Heart left ventricle (tissue), 16 donors: ENCODE data around the gene TCF7. TPM values are rescaled to one million over a fixed set of nuclear protein-coding genes. Genes with fewer than 3 reads are reported as not detected.

Experiments used
- ATAC-seq, 4 donors: fragments of 200-7000 bp; cut with Tn5 transposase; one replicate each; pipeline ENCODE4 v1.9.1; 2020 to 2022; ENCODE audit warnings: moderate library complexity in 4 of 4, mild to moderate bottlenecking in 3 of 4, moderate number of reproducible peaks in 1 of 4
- DNase-seq, 5 donors: peaks; one replicate each; pipeline ENCODE4 v3.0.0-alpha.2; 2020
- H3K27ac ChIP-seq, 12 donors: fragments of 200-600 bp; sonication (generic) in 4 of 12; one replicate each; pipeline versions ENCODE4 v1.5.0 to v1.8.0; 2016 to 2022; ENCODE audit warnings: mild to moderate bottlenecking in 2 of 12
- H3K27me3 ChIP-seq, 9 donors: fragments of 200-600 bp; sonication (generic) in 2 of 9; one replicate each; pipeline versions ENCODE4 v1.5.1 to v1.8.0; 2016 to 2022; ENCODE audit warnings: mild to moderate bottlenecking in 3 of 9
- H3K36me3 ChIP-seq, 9 donors: fragments of 200-600 bp; sonication (generic) in 2 of 9; one replicate each; pipeline versions ENCODE4 v1.5.0 to v1.8.0; 2018 to 2022; ENCODE audit warnings: mild to moderate bottlenecking in 2 of 9
- H3K4me1 ChIP-seq, 12 donors: fragments of 200-600 bp; sonication (generic) in 4 of 12; one replicate each; pipeline versions ENCODE4 v1.5.0 to v1.8.0; 2016 to 2022; ENCODE audit warnings: mild to moderate bottlenecking in 3 of 12
- H3K4me3 ChIP-seq, 12 donors: fragments of 200-600 bp; sonication (generic) in 4 of 12; one replicate each; pipeline versions ENCODE4 v1.5.0 to v1.8.0; 2017 to 2022; ENCODE audit warnings: mild to moderate bottlenecking in 9 of 12, moderate library complexity in 4 of 12
- H3K9me3 ChIP-seq, 12 donors: fragments of 200-600 bp; sonication (generic) in 4 of 12; one replicate each; pipeline versions ENCODE4 v1.5.0 to v1.8.0; 2016 to 2022; ENCODE audit warnings: mild to moderate bottlenecking in 1 of 12
- POLR2A ChIP-seq, 2 donors: fragments of 450-650 bp; IDR thresholded peaks; one replicate each; pipeline ENCODE4 v1.6.1; 2017; ENCODE audit warnings: antibody characterized with exemption in 2 of 2, mild to moderate bottlenecking in 2 of 2, moderate library complexity in 2 of 2
- WGBS, 4 donors: extraction: QIAGEN DNeasy Blood & Tissue Kit in 2 of 4; methylation state at CpG; one replicate each; pipeline versions ENCODE4 v1.1.5 to v1.1.7; 2013 to 2018; 5-methylcytosine and 5-hydroxymethylcytosine counted together
- intact Hi-C, 10 donors: fragments of 100-400 bp; cut with DNase I; formaldehyde crosslinking; loops; one replicate each; pipeline versions ENCODE4 v1.11.1 to v1.14.2; 2022
- polyA plus RNA-seq, 2 donors: library from polyadenylated mRNA; stranded (reverse); fragments of 200-250 nt; gene quantifications; one replicate each; pipeline ENCODE4 v1.2.3, GENCODE V29; 2013
- total RNA-seq, 9 donors: library from RNA; depleted of rRNA in 2 of 9; stranded (reverse); fragments of >200 nt in 2 of 9; fragmentation: NEBNext Ultra II Directional in 3 of 9; extraction: Animal tissue kit (Norgen Biotek cat#: 25700) in 3 of 9; gene quantifications; one replicate each; pipeline versions ENCODE4 v1.1.0 to v1.2.4, GENCODE V29; 2016 to 2023
- TF ChIP-seq, protein P1 (sequence below), 12 donors: fragments of 200-600 bp; sonication (generic) in 4 of 12; IDR thresholded peaks; one replicate each; pipeline versions ENCODE4 v1.5.0 to v1.8.0; 2018 to 2022; ENCODE audit warnings: antibody characterized with exemption in 12 of 12, mild to moderate bottlenecking in 5 of 12
- donor health status: ischemic (EF 13 %, LVEDD 7.1; RV severe dilation, severe dysfunction).
- donor health status: healthy with polysubstance abuse.
- donor health status: DM: no; HTN: yes; CAD: no.
- donor health status: DM: no; HTN: no; CAD: no.
- donor health status: ischemic (EF 25% LVEDD 6.9; RV normal size, moderate dysfunction).
- donor health status: ischemic (EF 25% LVEDD 5.7; RV mildly dilated, moderate dysfunction).
- donor health status: healthy.
- donor health status: DM: yes; HTN: yes; CAD: no.
- donor health status: ischemic (EF 35%, LVEDD 5.7; RV mildly dilated, moderate dysfunction).
- donor health status: nonischemic (EF 11% LVEDD 7.7; RV severe dilation, severe dysfunction).
- donor health status: DM: yes; HTN: yes; CAD: no.
- donor health status: PGD.
- donor health status: ischemic (EF 29% LVEDD 5.4; RV normal size, mild dysfunction).
- donor health status: nonischemic (EF 23%, LVEDD 6.1; RV moderate dilation, normal function).

TCF7 gene
- total and polyA plus RNA-seq, 11 donors = 0.79 to 5.2 (median 1.9) TPM

GRCh38 chr5:134176511-134177368, 62.3 kb downstream of the TCF7 start, which contains the start of gene SKP1:
SKP1 (minus strand) TSS chr5:134176950; CDS start chr5:134174022, 2,928 bp downstream.
- TF ChIP-seq, protein P1, sequence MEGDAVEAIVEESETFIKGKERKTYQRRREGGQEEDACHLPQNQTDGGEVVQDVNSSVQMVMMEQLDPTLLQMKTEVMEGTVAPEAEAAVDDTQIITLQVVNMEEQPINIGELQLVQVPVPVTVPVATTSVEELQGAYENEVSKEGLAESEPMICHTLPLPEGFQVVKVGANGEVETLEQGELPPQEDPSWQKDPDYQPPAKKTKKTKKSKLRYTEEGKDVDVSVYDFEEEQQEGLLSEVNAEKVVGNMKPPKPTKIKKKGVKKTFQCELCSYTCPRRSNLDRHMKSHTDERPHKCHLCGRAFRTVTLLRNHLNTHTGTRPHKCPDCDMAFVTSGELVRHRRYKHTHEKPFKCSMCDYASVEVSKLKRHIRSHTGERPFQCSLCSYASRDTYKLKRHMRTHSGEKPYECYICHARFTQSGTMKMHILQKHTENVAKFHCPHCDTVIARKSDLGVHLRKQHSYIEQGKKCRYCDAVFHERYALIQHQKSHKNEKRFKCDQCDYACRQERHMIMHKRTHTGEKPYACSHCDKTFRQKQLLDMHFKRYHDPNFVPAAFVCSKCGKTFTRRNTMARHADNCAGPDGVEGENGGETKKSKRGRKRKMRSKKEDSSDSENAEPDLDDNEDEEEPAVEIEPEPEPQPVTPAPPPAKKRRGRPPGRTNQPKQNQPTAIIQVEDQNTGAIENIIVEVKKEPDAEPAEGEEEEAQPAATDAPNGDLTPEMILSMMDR (IDR thresholded peaks at IDR 0.05) = peak in 1 of 12 donors; percentile 14
- TF ChIP-seq POLR2A (IDR thresholded peaks at IDR 0.05) = peak; percentile 51 to 95
- DNase-seq (peak; percentile 82 to 92 (median 87)), ATAC-seq (peak; percentile 51 to 92 (median 88))
- Histone ChIP-seq H3K4me3 (peak within 1 kb of the TSS; percentile 70 to 99 (median 96)), H3K9me3 (no peaks in the 10 kb centered on the region), H3K36me3 (peaks cover 0 to 21% (median 19%) of the 10 kb centered on the region in 9 donors), H3K27me3 (no peaks in the 10 kb centered on the region), H3K4me1 (peaks cover 3 to 46% (median 22%) of the 10 kb centered on the region in 12 donors), H3K27ac (peak within 1 kb of the TSS; percentile 95 to 100 (median 100))
- intact Hi-C loops = loop anchor here in 6 of 10 donors (2.0 to 5.0 kb wide), 4 partner anchors 50 to 351 kb away; partner anchors contain the start of genes PPP2CA (in 5 of the 6), JADE2 (in 1 of the 6) and UBE2B (in 1 of the 6)
- 0 to 1% (median 0%) methylated on average over 54 to 92 of the region's 92 CpGs for whole genome bisulfite sequencing, 4 donors

DNA sequence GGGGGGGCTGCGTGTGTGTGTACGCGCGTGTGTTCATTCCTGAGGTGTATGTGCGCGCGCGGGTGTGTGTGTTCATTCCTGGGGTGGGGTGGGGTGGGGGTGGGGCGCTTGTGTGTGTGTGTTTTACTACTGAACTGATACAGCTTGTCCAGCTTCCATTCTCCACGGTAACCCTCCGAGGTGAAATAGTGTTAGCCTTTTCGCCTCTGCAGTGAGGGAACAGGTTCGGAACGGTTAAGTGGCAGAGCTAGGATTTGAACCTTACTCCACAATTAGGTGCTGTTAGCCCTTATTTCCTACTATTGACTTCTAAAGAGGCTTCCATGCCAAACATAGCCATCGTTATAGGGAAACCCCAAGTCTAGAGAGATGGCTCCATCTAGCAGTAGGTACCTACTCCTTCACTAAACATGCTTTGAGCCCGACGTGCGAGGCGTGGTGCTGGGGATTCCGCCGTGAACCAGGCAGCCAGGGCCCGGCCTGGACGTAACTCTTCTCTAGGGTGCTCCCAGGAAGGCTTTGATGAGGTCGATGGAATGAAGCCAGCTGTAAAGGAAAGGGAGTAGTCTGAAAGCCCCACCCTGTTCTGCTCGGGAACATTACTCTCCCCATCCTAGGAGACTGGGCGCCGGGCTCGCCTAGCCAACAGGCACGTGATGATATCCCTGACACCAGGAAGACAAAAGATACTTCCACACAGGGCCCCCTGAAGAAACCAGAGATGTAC, 63.1 kb downstream of the TCF7 start:
- intact Hi-C loops = loop anchor here in 6 of 10 donors (2.0 to 5.0 kb wide), 4 partner anchors 49 to 350 kb away; partner anchors contain the start of genes PPP2CA (in 5 of the 6), JADE2 (in 1 of the 6) and UBE2B (in 1 of the 6)
- H3K27ac ChIP-seq = peak overlapping the region; percentile 95 to 100 (median 100)
- peak overlapping the region; percentile 70 to 99 (median 96) for H3K4me3 ChIP-seq
- TF ChIP-seq, protein P1 (IDR thresholded peaks at IDR 0.05) = peak in 1 of 12 donors; percentile 7
- TF ChIP-seq POLR2A (IDR thresholded peaks at IDR 0.05) = no peak
- DNase-seq (peak in 4 of 5 donors; percentile 10 to 46 (median 30)), ATAC-seq (peak; percentile 1 to 55 (median 36))
- H3K9me3 ChIP-seq = no peaks in the 10 kb centered on the region
- peaks cover 3 to 39% (median 19%) of the 10 kb centered on the region in 12 donors for H3K4me1 ChIP-seq
- H3K27me3 ChIP-seq = no peaks in the 10 kb centered on the region
- WGBS, 4 donors = 15 to 20% (median 18%) methylated on average over 27 to 29 of the region's 29 CpGs
- peaks cover 0 to 13% (median 11%) of the 10 kb centered on the region in 9 donors for H3K36me3 ChIP-seq

DNA sequence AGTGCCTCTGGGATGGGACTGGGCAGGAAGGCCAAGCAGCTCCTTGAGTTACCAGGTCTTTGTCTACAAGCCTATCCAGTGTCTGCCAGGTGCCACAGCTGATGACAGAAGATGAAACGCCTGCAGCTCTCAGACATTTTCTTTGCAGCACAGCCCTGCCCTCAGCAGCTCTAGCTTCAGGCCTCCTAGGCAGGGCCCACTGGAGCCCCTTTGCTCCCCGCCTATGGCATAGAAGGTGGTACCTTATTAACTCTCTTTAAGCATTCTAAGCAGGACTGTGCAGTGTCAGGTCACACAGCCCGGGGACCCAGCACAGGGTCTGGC, 63.6 kb downstream of the TCF7 start:
- peak in 1 of 4 donors; percentile 2 for ATAC-seq
- WGBS, 4 donors = 78 to 83% (median 80%) methylated on average over 3 of the region's 3 CpGs
- intact Hi-C loops = loop anchor here in 5 of 10 donors (5.0 kb wide), 3 partner anchors 49 to 349 kb away; partner anchors contain the start of genes PPP2CA (in 4 of the 5), JADE2 (in 1 of the 5) and UBE2B (in 1 of the 5)

More for the DNA sequence above, 63.6 kb downstream of the TCF7 start:
- H3K4me1 ChIP-seq = peaks cover 3 to 36% (median 19%) of the 10 kb centered on the region in 12 donors
- peaks cover 0 to 8% (median 6%) of the 10 kb centered on the region in 9 donors for H3K36me3 ChIP-seq
- H3K27me3 ChIP-seq = no peaks in the 10 kb centered on the region
- DNase-seq = no peak
- H3K9me3 ChIP-seq = no peaks in the 10 kb centered on the region
- TF ChIP-seq, protein P1 (IDR thresholded peaks at IDR 0.05) = no peak
- no peak for TF ChIP-seq POLR2A (IDR thresholded peaks at IDR 0.05)
- peak overlapping the region in 6 of 12 donors; percentile 79 to 99 (median 96) for H3K4me3 ChIP-seq
- H3K27ac ChIP-seq = peak overlapping the region in 7 of 12 donors; percentile 95 to 100 (median 99)
